ENCODE results near the gene OR51B5.

DNA sequence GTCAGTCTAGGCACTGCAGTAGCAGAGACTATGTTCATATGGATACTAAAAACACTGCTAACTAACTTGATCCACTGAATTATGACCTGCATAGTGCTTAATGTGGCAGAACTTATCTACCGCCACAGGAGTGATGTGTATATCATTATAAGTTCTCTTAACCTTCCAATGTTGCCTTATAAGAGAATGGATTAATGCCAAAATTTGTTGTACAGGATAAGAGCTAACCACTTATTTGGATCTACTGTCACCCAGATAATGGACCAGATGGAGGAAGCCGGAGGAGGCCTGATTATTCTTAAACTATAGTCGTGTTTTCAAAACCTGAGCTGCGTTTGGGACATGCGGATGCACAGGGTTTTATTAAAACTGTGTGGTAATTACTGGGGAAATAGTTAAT is 39.7 kb downstream of the OR51B5 start:
- TF ChIP-seq, protein P1, sequence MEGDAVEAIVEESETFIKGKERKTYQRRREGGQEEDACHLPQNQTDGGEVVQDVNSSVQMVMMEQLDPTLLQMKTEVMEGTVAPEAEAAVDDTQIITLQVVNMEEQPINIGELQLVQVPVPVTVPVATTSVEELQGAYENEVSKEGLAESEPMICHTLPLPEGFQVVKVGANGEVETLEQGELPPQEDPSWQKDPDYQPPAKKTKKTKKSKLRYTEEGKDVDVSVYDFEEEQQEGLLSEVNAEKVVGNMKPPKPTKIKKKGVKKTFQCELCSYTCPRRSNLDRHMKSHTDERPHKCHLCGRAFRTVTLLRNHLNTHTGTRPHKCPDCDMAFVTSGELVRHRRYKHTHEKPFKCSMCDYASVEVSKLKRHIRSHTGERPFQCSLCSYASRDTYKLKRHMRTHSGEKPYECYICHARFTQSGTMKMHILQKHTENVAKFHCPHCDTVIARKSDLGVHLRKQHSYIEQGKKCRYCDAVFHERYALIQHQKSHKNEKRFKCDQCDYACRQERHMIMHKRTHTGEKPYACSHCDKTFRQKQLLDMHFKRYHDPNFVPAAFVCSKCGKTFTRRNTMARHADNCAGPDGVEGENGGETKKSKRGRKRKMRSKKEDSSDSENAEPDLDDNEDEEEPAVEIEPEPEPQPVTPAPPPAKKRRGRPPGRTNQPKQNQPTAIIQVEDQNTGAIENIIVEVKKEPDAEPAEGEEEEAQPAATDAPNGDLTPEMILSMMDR (IDR thresholded peaks at IDR 0.05; ENCODE audit: low read depth, low read length): no peak
- TF ChIP-seq EZH2phosphoT487 (IDR thresholded peaks at IDR 0.05; ENCODE audit: low read depth): no peak
